Upper lobe of left lung (tissue), 4 donors: ENCODE results near the gene IL23R.

Experiments
- EP300 ChIP-seq, 4 donors: sonication (generic); formaldehyde crosslinking; IDR thresholded peaks; one replicate each; pipeline ENCODE4 v1.5.1; 2017; ENCODE audit warnings: antibody characterized with exemption in 4 of 4, control low read depth in 2 of 4
- POLR2AphosphoS5 ChIP-seq, 2 donors: sonication (generic); formaldehyde crosslinking; IDR thresholded peaks; one replicate each; pipeline ENCODE4 v1.5.1; 2017; ENCODE audit warnings: antibody characterized with exemption in 2 of 2
- TF ChIP-seq, protein P1 (sequence below), 6 experiments: fragments of 450-650 bp in 4 of 6; fragments of 200-600 bp in 2 of 6; sonication (generic) in 2 of 6; IDR thresholded peaks; one replicate each; pipeline ENCODE4 v1.5.1; 2016 to 2019; ENCODE audit warnings: antibody characterized with exemption in 6 of 6

DNA sequence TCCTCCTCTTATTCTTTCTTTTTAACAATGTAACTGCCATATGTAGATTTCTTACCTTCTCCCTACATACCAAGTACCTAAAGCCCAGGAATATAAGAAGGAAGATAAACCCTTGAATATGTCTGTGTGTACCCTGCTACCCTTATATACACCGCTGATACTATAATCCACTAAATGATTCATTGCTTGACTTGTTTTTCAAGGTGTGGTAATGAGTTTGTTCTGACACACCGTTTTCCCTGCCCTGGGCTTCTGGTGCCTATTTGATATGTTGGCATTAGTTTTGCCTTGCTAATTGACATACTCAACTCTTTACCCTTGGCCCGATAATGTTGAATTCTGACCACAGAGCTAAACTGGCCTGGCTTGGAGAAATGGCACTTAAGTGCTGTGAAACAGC, 64.3 kb downstream of the IL23R start:
- TF ChIP-seq, protein P1, sequence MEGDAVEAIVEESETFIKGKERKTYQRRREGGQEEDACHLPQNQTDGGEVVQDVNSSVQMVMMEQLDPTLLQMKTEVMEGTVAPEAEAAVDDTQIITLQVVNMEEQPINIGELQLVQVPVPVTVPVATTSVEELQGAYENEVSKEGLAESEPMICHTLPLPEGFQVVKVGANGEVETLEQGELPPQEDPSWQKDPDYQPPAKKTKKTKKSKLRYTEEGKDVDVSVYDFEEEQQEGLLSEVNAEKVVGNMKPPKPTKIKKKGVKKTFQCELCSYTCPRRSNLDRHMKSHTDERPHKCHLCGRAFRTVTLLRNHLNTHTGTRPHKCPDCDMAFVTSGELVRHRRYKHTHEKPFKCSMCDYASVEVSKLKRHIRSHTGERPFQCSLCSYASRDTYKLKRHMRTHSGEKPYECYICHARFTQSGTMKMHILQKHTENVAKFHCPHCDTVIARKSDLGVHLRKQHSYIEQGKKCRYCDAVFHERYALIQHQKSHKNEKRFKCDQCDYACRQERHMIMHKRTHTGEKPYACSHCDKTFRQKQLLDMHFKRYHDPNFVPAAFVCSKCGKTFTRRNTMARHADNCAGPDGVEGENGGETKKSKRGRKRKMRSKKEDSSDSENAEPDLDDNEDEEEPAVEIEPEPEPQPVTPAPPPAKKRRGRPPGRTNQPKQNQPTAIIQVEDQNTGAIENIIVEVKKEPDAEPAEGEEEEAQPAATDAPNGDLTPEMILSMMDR (IDR thresholded peaks at IDR 0.05) = no peak
- TF ChIP-seq POLR2AphosphoS5 (IDR thresholded peaks at IDR 0.05) (no peak), EP300 (IDR thresholded peaks at IDR 0.05) (no peak)
